HG03460 (cell line): ENCODE data around the gene PPARGC1A.

Source experiments
- ATAC-seq: cut with Tn5 transposase; IDR thresholded peaks from one replicate; pipeline ENCODE4 v1.9.1; 2021; ENCODE audit not compliant: unreplicated experiment

PPARGC1A gene

DNA sequence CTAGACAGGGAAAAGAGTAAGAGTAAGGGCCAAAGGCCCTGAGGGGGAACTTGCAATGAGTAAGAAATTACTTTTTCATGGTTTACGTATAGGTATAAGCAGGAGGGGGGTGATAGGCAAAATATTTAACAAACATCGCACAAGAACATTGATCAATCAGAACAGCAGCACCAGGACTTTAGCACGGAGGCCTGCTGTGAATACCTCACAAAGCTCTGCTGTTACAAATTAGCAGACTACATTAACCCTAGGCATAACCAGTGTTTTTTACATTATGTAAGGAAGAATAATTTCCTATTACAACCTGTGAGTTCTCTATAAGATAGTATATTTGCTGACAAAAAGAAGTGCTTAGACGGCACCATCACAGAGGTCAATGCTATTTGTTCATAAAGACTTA is 44.9 kb downstream of the PPARGC1A start:
- no peak for ATAC-seq

DNA sequence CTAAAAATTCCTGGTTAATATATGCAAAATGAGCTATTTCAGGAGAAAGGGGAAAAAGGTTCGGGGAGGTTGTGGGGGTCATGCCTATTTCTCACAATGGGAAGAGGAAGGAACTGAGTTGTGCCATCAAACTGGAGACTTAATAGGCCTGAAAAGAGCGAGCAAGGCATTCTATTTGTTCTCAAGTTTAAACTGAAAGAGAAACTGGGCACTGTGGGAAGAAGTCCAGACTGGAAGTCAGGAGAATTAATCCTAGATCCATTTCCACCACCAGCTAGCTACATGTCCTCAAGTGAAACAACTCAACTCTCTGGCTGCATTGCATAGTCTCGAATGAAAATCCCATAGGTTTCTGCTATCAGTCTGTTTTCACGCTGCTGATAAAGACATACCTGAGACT is 50.6 kb downstream of the PPARGC1A start:
- no peak for ATAC-seq

DNA sequence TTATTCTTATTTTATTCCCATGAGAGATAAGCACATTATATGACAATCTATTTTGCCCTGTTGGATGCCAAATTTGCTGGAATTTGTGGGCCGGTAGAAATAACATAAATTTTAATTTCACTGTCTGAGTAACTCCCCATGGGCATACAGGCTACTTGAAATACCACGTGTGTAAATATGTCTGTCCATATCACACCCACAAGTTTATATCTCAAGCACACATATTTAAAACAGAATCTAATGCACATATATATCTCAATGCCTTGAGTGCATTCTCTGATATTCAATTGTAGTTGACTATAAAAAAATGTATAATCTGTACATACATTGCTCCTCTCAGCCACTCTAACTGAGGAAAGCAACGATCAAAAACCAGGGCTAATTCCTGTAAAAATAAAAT is 51.2 kb downstream of the PPARGC1A start:
- ATAC-seq, result no peak

DNA sequence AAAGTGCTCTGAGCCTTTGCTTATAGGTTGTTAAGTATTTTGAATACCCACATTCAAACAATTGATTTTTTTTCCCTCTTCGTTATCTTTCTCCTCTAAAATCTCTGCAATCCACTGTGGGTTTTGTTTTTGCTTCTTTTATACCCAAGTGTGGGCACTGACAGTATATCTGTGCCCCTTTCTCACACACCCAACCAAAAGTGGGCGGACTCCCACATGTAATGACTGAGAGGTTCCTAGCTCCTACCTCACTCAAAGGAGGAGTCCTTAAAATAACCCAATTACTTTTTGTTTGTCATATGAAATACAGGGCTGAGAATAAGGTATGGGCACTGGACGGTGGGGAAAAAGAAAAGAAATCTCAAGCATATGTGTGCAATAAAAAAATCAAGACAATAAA is 51.7 kb downstream of the PPARGC1A start:
- no peak for ATAC-seq

GRCh38 chr4:23837371-23837770 is 52.5 kb downstream of the PPARGC1A start:
- ATAC-seq, result no peak

DNA sequence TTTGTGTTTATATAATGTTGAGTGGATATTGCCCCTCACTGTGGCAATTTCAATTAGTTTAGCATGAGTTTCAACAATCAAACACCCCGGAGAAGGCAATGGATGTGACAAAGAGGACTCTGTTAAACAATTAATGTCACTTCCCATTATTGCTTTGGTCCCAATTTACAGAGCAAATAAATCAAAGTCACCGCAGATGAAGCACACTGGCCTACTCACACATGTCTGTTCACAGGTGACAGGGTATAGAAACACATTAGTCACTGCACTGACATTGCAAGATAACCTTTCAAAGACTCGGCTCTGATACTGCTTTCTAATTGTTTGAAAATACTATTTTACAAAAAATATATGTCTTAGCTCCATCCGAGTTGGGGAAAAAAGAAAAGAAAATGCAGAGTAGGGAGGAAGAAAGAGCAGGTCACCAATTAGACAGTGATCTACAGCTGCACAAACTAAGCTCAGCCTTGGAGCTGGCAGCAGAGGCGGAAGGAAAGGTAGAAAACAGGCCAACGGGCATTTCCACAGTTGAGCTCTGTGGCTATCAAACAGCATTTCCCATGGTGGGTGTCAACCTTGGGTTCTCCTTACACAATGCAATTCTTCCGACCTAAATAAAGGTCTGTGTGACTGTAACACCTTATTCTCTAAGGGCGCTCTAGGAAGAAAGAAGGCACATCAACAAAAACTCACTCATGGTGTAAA is 53.9 kb downstream of the PPARGC1A start:
- no peak for ATAC-seq

GRCh38 chr4:23828779-23829178 is 61.1 kb downstream of the PPARGC1A start:
- no peak for ATAC-seq

GRCh38 chr4:23828020-23828715 is 61.7 kb downstream of the PPARGC1A start:
- no peak for ATAC-seq

DNA sequence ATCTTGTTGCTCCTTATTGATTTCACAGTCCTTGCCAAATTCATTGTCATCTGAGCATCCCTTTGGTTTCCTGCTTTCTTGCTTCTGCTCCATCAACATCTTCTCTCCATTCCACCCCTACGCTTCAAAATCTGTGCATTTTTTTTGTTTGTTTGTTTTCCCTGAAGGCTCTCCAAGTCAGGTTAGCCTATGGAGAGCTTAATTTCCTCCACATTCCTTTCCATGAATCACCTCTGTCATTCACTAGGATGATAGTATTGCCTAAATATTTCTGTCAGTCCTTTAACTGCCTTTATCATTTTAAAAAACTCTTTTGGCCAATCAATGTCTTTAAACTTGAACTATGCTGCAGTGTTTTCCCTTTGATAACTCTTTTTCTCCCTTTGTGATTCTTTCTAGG is 67.7 kb downstream of the PPARGC1A start:
- ATAC-seq, result no peak

DNA sequence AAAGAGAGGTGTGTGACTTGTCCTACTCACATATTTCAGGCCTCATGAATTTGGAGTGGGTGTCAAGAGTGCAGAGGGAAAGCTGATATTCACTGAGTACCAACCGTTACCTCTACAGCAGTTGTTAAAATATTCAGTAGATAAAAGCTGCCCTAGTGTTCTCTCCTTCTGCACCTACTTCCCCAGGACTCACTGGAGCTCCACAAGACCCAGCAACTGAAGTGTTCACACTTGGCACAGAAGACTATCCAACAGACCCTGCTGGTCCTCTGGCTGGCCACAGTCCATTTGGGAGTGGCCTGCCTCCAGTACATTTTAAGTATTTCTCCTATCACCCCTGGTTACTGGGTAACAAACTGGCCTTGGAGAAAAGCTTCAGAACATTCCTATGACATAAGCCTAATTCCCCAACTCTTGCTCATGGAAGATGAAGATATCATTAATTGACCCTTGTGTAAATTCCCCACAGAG is 70.8 kb downstream of the PPARGC1A start:
- ATAC-seq, result no peak

- ATAC-seq, result no peak
Measured at GRCh38 chr4:23818097-23818885, 71.6 kb downstream of the PPARGC1A start.

GRCh38 chr4:23814996-23815660 is 74.7 kb downstream of the PPARGC1A start:
- no peak for ATAC-seq

GRCh38 chr4:23814587-23814986 is 75.3 kb downstream of the PPARGC1A start:
- no peak for ATAC-seq

- no peak for ATAC-seq
Measured at GRCh38 chr4:23811161-23811560, 78.7 kb downstream of the PPARGC1A start.

DNA sequence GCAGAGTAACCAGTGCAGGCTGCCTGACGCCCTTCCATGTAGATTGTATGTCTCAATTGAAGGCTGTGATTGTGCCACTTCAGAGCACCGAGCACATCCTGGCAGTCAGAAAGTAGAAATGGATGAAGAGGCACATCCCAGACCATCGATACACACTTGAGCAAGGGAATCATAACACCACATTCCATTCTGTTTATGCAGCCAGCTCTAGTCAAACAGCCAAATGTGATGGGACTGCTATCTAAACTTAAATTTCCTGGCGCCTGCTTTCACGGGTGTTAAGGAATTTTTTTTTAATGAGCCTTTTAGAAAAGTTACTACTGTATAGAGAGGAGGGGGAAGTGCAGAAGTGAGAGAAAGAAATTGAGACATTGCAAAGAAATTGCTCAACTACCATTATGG is 84.4 kb downstream of the PPARGC1A start:
- ATAC-seq, result no peak

DNA sequence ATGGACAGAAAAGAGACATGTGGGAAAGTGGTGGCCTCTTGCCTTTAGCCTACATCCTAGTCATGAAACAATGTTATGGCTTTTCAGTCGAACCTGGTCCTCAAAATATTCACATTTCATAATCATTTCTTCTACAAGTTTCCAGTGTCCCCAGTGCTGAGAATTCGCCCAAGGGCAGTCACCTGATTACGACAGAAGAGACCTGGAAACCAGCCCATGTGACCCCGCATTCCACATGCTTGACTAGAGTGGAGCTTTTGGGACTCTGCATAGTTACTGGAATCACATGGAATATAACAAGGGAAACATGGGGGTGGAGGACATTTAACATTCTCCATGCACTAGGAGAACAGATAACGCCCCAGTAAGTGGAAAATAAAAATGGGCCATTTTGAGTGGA is 100.1 kb downstream of the PPARGC1A start:
- ATAC-seq, result no peak

- no peak for ATAC-seq
Measured at GRCh38 chr4:23788460-23788859, 101.4 kb downstream of the PPARGC1A start.

GRCh38 chr4:23788027-23788426 is 101.8 kb downstream of the PPARGC1A start:
- ATAC-seq, result no peak

DNA sequence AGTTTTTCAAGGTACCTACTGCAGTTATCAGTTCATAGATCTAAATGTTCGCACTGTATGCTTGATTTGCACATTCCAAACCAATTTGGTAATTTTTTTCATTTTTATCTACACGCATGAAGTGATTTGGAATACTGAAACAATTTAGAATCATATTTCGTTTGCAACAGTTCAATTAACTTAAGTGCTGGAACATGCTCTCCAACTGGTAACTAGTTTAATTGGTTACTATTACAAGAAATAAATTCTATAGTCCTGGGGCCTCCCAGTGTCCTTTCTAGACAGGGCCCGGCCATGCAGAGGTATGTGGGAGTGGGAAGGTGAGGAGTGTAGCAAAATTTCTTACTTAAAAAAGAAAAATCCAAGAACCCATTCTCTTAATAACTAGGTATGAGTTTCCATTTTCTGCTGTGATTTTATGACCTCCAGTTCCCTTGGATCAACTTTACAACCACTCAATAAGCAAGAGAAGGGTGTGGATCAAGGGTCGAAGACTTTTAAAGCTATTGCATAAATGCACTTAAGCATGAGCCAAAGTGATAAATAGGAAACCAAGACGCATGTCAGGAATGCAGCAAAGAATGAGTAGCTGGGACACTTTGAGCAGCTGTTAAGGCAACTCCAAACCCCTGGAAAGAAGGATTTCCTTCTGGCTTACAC is 106.9 kb downstream of the PPARGC1A start:
- no peak for ATAC-seq

DNA sequence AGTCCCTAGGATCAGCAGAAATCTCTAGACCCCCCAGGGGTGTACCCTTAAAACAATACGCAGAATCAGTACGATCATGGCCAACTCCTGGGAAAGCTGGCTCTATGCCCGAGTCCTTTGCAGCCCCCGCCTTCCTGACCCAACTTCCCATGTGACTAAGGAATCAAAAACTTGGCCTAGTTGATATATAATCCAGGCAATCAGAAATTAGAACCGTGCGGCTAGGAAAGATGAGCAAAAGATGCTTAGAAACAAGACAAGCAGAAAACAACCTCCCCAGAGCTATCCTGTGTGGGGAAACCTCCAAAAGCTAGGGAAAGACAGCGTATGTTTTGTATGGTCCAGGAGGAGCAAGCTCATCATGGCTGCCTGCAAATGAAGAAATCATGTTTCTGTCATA is 110.0 kb downstream of the PPARGC1A start:
- ATAC-seq, result no peak

- ATAC-seq, result no peak
Measured at GRCh38 chr4:23779422-23779821, 110.4 kb downstream of the PPARGC1A start.
